HG03159 (cell line): ENCODE measurements around the gene ACBD3.

Experiments used
- ATAC-seq: cut with Tn5 transposase; IDR thresholded peaks from one replicate; pipeline ENCODE4 v1.9.1; 2021; ENCODE audit warnings: mild to moderate bottlenecking, moderate library complexity; ENCODE audit not compliant: unreplicated experiment

Gene ACBD3

GRCh38 chr1:226202246-226202645 lies 15.7 kb upstream of the ACBD3 start:
- ATAC-seq, result no peak

GRCh38 chr1:226201029-226201593 lies 14.6 kb upstream of the ACBD3 start:
- ATAC-seq, result no peak

- no peak for ATAC-seq
Measured at GRCh38 chr1:226199971-226200370, 13.4 kb upstream of the ACBD3 start.

GRCh38 chr1:226195144-226195543 lies 8.6 kb upstream of the ACBD3 start:
- ATAC-seq, result no peak

- no peak for ATAC-seq
Measured at GRCh38 chr1:226187380-226187779, 839 bp upstream of the ACBD3 start.

- no peak for ATAC-seq
Measured at GRCh38 chr1:226187019-226187322, 430 bp upstream of the ACBD3 start.

GRCh38 chr1:226185141-226186036 lies 1.2 kb downstream of the ACBD3 start:
- ATAC-seq, result no peak

GRCh38 chr1:226181996-226182714 lies 4.4 kb downstream of the ACBD3 start:
- ATAC-seq, result no peak

- no peak for ATAC-seq
Measured at GRCh38 chr1:226176870-226177269, 9.7 kb downstream of the ACBD3 start.

- ATAC-seq, result no peak
Measured at GRCh38 chr1:226172589-226172988, 14.0 kb downstream of the ACBD3 start.

- no peak for ATAC-seq
Measured at GRCh38 chr1:226166341-226166740, 20.2 kb downstream of the ACBD3 start.

- ATAC-seq, result no peak
Measured at GRCh38 chr1:226164154-226164553, 22.4 kb downstream of the ACBD3 start.

GRCh38 chr1:226162898-226163297 lies 23.6 kb downstream of the ACBD3 start:
- ATAC-seq, result no peak

GRCh38 chr1:226158983-226159382 lies 27.6 kb downstream of the ACBD3 start:
- no peak for ATAC-seq

- no peak for ATAC-seq
Measured at GRCh38 chr1:226158457-226158856, 28.1 kb downstream of the ACBD3 start.

GRCh38 chr1:226157761-226158316 lies 28.7 kb downstream of the ACBD3 start:
- no peak for ATAC-seq

- ATAC-seq, result no peak
Measured at GRCh38 chr1:226154593-226154992, 31.9 kb downstream of the ACBD3 start.

GRCh38 chr1:226149806-226150205 lies 36.7 kb downstream of the ACBD3 start:
- ATAC-seq, result no peak

GRCh38 chr1:226148121-226148648 lies 38.4 kb downstream of the ACBD3 start:
- no peak for ATAC-seq

GRCh38 chr1:226144045-226144444 lies 42.5 kb downstream of the ACBD3 start:
- ATAC-seq, result no peak

- no peak for ATAC-seq
Measured at GRCh38 chr1:226135709-226136108, 50.8 kb downstream of the ACBD3 start.
